ENCODE measurements around the gene CEP192. TPM values are rescaled to one million over a fixed set of nuclear protein-coding genes. Genes with fewer than 3 reads are reported as not detected.
"Not testable (repeated sequence)": the region's sequence is repeated elsewhere in the genome, so short reads cannot be mapped to it uniquely, and the experiment has no call there.

Gene CEP192
- polyA plus RNA-seq, 1 donor = 22.0 TPM

DNA sequence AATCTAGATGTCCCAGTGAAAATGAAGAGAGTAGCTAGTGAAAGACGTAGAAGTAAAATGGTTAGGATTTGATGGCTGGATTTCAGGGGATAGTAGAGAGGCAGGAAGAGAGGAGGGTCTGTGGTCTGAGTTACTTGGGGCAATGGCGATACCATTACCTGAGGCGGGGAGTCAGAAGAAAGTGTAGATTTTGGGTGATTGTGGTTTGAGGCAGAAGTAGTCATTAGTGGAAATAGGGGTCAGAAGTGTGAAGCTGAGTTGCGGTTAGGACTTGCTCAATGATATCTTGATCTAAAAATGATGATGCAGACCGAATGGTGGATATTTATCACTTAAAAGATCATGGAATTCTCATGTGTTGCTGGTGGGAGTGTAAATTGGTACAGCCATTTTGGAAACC lies 41.0 kb downstream of the CEP192 start:
- no peak for DNase-seq

DNA sequence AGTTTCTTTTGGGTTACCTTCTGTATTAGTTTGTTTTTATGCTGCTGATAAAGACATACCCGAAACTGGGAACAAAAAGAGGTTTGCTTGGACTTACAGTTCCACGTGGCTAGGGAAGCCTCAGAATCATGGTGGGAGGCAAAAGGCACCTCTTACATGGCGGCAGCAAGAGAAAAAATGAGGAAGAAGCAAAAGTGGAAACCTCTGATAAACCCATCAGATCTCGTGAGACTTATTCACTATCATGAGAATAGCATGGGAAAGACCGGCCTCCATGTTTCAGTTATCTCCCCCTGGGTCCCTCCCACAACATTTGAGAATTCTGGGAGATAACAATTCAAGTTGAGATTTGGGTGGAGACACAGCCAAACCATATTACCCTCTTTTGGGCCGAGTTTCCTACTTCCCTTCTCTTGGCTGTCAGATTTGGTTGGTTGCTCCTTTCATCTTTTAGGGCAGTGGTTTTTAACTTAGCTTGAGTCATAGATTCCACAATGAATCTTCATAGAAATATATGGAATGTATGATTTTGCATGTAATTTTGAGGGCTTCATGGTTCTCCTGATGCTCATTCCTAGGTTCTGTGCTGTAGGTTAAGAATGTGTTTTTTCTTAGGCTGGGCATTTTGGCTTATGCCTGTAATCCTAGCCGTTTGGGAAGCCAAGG lies 44.2 kb downstream of the CEP192 start:
- DNase-seq = no peak

DNA sequence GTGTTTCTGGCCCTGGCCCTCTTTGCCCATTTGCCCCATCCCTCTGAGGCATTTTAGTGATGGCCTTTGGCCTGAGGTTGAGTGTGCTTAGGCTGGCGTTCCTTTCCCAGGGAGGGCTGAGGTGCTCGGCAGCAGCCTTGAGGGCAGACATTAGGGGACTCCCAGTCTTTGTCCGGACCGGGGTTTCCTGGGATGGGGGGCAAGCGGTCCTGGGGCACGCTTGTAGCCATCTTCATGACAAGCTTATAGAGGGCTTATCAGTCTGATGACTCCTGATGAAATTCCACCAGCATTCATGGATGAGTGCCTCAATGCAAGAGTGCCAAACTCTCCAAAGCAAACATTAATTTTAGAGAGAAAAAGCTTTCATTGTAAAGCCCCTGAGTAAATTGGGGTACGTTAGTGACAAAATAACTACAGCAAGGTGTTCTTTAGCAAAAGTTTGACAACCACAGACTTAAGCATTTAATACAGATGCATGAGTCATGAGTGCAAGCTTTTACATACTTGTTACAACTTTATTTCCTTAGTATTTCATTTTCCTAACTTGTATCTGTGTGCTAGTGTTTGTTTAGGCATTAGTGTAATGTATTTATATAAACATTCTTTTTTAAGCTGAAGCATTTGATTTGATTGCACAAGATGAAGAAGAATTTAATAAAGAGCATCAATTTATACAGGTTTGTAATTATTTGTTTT lies 45.6 kb downstream of the CEP192 start:
- DNase-seq = no peak

DNA sequence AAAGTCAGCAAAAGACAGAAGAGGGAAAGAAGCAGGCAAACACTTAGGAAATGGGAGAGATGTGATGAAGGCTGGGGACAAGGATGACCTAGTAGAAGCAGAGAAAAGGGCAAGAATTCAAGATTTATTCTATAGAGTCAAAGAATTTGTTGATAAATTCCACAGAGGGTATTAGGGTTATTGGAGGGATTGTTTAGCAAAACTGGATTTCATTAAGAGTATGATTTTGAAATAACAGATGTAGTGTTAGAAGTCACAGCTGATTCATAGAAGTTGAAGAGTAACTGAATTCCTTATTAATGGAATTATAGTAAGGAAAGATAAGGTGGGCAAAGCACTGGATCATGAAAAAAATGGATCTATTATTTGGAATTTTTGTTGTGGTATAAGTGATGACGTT lies 48.6 kb downstream of the CEP192 start:
- no peak for DNase-seq

DNA sequence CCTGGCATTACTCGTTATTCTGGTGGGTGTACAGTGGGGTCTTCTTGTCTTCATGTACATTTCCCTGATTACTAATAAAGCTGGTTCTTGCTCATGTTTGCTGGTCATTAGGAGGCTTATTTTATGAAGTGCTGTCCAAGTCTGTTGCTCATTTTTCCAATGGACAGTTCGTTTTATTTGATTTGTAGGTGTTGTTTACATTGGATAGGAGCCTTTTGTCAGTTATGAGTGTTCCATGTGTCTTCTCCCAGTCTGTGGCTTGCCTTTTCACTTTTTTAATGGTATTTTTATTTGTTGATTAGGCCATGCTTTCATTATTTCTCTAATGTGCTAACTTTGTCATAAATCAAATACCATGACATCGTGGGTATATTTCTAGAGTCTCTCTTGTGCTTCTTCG lies 51.9 kb downstream of the CEP192 start:
- no peak for DNase-seq

DNA sequence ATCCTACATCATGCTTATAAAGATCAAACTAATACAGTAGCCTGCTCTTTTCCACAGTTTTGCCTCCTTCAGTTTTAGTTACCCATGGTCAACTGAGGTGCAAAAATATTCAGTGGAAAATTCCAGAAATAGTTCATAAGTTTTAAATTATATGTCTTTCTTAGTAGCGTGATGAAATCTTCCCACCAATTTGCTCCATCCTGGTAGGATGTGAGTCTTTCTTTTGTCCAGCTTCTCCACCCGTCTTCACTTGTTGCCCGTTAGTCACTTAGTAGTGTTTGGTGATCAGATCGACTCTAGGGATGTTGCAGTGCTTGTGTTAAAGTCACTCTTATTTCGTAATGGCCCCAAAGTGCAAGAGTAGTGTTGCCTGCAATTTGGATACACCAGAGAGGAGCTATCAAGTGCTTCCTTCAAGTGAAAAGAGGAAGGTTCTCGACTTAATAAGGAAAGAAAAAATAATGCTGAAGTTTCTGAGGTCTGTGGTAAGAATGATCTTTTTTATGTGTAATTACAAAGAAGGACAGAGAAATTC lies 57.0 kb downstream of the CEP192 start:
- no peak for DNase-seq

DNA sequence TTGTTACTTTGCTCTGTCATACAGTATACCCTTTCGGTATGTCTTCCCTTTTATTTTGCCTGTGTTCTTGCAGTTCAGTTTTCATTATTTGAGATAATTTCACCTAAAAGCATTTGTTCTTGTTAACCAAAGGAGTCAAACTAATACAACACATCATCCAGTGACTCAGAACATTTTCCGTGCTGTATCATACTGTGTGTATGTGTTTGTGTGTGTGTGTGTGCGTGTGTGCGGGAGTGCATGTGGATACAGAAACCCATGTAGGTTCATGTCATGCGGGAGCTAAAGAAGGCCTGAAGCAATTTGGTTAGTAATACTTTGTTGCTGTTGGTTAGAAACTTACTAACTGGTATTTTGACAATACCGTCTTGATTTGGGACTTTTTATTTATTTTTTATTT lies 60.0 kb downstream of the CEP192 start:
- DNase-seq = no peak

DNA sequence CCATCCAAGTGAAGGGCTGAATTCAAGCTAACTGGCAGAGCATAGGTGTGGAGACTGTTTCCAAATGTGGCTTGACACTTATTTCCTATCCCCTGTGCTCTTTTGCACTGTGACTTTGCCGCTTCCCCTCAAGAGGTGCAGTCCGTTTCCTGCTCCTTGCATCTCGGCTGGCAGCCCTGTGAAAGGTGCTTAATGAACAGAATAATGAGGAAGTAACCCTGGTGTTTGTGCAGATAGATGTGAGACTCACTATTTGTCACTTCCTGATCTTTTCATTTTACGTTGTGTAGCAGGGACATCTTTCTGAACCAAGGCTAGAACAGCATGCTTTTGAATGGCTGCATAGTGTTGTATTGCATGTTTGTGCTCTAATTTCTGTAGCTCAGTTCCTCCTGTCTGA lies 60.8 kb downstream of the CEP192 start:
- no peak for DNase-seq

DNA sequence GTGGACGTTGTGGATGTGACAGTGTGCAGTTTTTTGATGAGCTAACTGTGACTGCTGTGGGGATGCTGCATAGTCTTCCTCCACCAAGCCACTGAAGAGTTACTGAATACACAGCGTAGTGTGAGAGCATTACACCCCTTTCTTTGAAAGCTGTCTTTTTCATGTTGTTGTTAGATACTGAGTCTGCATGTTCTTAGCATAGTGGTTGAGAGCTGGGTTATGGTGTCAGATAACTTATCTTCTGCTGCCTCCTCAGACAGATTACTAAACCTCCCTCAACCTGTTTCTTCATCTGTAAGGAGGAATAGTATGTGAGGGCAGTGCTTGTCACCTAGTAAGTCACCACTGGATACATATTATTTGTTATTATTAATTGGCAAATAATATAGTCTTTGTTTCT lies 63.2 kb downstream of the CEP192 start:
- DNase-seq = no peak

DNA sequence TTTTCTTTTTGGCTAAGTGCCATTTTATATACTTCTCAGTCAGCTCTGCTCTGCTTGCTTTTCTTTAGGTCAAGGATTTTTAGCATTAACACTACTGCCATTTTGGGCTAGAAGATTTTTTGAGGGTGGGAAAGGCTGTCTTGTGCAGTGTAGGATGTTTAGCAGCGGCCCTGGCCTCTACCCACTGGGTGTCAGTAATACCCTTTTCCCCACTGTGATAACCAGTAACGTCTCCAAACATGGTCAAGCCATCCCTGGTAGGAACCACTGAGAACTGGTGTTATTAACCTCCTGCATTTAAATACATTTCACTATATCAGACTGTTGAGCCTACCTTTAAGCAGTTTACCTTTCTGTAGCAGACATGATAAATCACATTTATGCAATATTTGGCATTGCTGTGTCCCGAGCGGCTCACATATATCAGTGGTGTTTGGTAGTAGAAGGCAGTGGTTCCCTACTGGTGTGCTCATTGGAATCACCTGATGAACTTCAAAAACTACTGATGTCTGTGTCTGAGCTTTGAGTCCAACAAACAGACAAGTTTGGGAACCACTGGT lies 70.5 kb downstream of the CEP192 start:
- no peak for DNase-seq

DNA sequence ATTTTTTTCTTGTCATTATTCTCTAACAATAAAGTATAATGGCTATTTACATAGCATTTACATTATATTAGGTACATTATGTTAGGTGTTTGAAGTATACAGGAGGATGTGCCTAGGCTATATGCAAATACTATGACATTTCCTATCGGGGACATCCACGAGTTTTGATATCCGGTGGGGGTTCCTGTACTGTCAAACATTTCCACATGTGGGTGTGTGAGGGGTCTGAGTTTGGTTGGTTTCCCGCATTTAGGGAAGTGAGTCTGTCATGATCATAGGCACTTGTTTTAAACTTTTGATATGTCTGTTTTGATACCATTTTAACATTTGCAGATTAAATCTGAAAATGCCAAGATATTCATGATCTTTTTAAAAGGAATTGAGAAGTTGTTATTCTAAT lies 76.0 kb downstream of the CEP192 start:
- no peak for DNase-seq

DNA sequence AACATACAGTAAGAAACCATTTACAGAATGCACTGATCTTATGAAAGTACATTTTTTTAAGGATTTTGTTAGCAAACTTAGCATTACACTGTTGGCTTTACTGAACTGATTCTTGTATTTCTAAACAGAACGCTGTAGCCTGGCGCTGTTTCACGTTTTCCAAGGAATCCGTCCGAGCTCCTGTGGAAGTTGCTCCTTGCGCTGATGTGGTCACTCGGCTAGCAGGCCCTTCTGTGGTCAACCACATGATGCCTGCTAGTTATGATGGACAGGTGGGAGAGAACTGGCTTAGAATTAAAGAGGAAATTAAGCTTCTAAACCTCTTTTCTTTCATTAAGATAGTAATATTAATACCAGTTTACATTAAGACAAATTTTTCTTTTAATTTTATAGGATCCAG lies 76.8 kb downstream of the CEP192 start:
- no peak for DNase-seq

DNA sequence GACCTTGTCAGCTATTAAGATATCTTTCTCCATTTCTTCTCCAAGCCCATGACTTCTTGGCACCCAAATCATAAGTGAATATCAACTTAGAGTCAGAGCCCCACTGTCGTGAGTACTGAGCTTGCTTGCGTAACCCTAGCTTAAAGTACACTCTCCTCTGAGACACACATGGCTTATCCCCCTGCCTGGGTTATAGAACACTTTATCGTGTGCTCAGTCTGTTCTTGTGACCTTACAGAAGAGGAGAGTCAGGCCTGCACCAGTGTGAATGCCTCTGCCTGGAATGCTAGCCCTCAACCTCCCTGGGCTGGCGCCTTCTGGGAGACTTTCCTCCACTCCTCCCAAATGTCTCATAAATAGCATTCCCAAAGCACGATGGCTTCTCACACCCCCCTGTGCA lies 79.3 kb downstream of the CEP192 start:
- DNase-seq = no peak

DNA sequence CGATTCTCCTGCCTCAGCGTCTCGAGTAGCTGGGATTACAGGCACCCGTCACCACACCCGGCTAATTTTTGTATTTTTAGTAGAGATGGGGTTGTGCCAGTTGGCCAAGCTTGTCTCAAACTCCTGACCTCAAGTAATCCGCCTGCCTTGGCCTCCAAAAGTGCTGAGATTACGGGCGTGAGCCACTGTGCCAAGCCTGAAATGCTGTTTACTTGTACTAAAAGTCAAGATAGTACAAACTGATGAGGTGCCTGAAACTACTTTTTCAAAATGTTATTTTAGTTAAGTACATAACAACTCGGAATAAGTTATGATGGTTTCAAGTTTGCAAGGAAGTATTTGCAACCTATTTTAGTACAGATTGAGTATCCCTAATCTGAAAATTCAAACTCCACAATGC lies 85.7 kb downstream of the CEP192 start:
- DNase-seq = no peak

DNA sequence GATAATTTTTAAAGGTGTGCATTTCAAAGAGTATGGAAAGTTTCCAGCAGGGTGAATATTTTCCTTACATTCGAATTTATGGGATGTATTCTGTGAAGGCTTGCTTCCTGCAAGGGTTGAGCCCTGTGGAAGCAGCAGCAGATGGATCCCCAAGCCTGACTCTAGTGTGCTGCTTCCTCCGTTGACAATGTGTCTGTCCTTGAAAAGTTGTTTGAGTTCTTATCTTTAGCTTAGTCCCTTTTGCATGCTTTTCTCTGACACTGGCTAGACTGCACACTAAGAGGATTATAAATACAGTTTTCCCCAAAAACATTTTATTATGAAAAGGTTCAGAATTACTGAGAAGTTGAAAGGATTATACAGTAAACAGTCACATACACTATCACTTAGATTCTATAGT lies 86.3 kb downstream of the CEP192 start:
- DNase-seq = no peak

DNA sequence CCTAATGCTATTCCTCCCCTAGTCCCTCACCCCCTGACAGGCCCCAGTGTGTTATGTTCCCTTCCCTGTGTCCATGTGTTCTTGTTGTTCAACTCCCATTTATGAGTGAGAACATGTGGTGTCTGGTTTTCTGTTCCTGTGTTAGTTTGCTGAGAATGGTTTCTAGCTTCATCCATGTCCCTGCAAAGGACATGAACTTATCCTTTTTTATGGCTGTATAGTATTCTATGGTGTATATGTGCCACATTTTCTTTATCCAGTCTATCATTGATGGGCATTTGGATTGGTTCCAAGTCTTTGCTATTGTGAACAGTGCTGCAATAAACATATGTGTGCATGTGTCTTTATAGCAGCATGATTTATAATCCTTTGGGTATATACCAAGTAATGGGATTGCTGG lies 86.9 kb downstream of the CEP192 start:
- DNase-seq = not testable (repeated sequence)

DNA sequence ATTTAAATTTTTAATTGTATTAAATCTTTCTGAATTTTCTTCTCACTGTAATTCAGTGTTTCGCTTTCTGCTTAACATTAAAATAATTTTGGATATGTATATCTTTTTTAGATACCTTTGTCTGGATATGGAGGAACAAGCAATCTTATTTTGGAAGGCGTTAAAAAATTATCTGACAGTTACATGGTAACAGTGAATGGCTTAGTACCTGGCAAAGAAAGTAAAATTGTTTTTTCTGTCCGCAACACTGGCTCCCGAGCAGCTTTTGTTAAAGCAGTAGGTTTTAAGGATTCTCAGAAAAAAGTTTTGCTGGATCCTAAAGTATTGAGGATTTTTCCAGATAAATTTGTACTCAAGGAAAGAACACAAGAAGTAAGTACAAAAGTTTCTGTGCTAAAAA lies 95.7 kb downstream of the CEP192 start:
- DNase-seq = no peak

DNA sequence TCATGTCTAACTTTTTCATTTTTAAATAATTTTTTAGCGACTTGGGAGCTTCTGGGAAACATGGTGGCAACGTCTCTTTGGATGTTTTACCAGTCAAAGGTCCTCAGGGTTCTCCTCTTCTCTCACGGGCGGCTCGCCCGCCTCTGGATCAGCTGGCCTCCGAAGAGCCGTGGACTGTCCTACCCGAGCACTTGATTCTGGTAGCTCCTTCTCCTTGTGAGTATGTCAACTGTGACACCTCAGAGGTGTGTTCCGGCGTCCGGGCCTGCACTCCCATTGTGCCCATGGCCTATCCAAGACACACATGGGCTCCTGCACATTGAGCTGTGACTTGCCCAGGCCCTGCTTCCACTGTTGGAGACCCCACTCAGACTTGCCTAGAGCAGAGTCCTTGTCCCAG lies 104.3 kb downstream of the CEP192 start:
- DNase-seq = no peak

DNA sequence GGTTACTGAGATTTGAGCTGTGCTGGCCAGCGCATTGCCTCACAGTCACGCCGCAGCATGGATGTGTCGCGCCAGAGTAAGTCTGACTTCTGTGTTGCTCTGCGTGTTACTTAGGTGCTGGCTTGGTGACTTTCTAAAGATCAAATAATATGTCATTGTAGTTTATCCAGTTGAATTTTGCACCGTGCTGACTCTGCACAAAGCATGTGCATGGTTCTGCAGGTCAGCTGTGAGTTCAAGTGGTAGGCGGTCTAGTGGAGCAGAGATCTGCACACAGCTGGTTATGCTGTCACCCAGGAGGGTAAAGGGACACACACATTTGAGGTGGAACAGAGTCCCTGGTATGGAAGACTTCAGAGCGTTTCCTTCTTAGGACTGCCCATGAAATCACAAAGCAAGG lies 105.1 kb downstream of the CEP192 start:
- no peak for DNase-seq

DNA sequence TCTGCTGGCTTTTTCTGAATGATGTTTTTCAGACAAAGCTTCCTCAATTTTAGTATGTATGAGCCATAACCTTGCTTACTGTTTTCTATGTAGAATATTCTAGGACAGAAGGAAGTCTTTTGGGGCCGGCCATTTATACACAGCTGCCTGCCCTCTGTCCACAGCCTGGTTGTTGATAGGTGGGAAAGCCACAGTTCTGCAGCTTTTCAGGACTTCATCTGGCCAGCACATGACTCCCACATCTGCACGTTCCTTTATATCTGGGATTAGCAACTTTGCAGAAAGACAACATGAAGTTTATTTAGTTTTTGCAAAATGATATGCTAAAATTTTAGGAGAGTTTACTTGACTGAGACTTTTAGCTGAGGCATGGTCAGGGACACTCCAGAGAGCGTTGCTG lies 105.6 kb downstream of the CEP192 start:
- no peak for DNase-seq

DNA sequence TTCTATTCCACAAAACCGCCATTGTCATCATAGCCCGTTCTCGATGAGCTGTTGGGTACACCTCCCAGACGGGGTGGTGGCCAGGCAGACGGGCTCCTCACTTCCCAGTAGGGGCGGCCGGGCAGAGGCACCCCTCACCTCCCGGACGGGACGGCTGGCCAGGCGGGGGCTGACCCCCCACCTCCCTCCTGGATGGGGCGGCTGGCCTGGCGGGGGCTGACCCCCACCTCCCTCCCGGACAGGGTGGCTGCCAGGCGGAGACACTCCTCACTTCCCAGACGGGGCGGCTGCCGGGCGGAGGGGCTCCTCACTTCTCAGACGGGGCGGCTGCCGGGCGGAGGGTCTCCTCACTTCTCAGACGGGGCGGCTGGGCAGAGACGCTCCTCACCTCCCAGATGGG lies 106.9 kb downstream of the CEP192 start:
- not testable (repeated sequence) for DNase-seq

DNA sequence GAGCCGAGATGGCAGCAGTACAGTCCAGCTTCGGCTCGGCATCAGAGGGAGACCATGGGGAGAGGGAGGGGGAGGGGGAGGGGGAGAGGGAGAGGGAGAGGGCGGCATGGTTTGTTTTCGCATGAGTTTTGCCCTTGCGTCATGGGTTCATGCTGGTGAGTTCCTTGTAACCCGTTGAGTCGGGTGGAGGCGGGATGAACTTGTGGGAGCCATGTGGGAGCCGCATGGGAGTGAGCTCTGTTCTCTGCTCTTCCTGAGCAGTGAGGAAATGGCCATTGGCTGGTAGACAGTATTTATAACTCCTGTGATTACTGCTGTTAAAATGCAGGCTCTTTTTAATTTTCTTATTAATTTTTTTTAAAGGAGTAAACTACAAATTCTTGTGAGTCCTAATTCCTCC lies 108.0 kb downstream of the CEP192 start:
- DNase-seq = no peak

DNA sequence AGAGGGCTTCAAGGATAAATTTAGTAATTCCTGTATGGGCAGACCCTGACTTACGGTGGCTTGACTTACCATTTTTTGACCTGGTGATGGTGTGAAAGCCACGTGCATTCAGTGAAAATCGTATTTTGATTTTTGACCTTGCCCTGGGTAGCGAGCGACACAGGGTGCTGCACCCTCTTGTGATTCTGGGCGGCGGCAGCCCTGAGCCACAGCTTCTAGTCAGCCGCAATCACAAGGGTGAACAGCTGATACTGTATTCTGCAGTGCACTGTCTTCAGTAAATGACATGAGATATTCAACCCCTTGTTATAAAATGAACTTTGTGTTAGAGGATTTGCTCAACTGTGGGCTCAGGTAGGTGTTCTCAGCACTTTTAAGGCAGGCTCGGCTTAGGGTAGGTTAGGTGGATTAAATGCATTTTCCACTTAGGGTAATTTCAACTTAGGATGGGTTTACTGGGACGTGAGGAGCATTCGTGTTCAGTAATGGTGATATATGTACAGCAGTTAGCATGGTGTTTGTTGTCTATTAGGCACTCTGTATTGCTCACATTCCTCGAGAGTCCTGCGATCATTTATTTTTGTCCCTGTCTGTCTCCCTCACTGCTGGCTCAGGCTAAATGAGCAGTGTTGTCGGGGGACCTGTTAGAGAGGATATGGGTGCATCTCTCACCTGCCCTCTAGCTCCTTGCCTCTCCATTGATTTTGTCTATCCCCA lies 109.9 kb downstream of the CEP192 start:
- DNase-seq = no peak

All from hindlimb muscle (tissue), 1 donor.